T-helper 9 cell (primary cell): ENCODE measurements around the gene PAK4.

ENCODE experiments used
- DNase-seq: peaks from one replicate; pipeline ENCODE4 v3.0.0-alpha.2; 2020

PAK4 gene

DNA sequence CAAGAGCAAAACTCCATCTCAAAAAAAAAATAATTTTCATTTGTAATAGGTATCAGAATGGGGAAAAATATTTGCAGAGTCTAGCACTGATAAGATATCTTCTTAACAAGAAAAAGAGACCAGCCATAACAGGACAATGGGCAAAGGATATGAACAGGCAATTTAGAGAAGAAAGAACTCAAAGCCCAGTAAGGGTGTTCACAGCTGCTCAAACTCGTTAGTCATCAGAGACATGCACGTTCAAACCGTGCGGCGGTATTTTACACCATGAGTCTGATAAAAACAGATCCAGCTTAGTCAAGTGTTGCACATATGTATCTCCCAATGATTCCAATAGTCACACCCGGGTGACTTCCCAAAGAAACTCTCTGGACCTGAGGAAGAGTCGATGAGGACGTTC, 57.5 kb downstream of the PAK4 start:
- no peak for DNase-seq

GRCh38 chr19:39186391-39186790, 60.8 kb downstream of the PAK4 start:
- DNase-seq = no peak

GRCh38 chr19:39187552-39187943, 62.0 kb downstream of the PAK4 start:
- DNase-seq = no peak

GRCh38 chr19:39188960-39189359, 63.4 kb downstream of the PAK4 start:
- DNase-seq = no peak

- DNase-seq = no peak
Observed at GRCh38 chr19:39190768-39191167, 65.2 kb downstream of the PAK4 start.

GRCh38 chr19:39192846-39193245, 67.3 kb downstream of the PAK4 start:
- no peak for DNase-seq

- no peak for DNase-seq
Observed at GRCh38 chr19:39193803-39194202, 68.2 kb downstream of the PAK4 start.

DNA sequence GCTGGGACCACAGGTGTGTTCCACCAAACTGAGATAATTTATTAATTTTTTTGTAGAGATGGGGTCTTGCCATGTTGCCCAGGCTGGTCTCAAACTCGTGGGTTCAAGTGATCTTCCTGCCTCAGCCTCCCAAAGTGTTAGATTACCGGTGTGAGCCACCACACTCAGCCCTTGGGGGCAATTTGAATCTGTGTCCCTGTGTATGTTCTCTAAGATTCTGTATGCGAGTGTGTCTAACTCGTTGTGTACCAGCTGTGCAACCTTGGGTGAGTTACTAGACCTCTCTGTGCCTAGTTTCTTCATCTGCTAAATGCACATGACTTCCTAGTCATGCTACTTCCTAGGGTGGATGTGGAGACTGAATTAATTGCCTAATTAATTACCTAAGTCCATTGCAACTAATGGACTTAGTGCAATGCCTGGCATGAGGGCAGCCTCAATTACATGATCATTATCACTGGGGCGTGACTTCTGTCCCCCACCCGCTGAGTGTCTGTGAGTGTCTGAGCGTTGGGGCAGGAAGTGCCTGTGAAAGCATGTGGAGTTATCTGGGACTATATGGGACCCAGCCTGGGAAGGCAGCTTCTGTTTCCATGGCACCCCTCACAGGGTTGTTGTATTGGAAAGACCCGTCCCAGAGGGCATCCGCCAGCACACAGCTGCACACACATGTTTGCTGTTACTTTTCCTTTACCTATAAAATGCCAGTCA, 69.4 kb downstream of the PAK4 start:
- no peak for DNase-seq

GRCh38 chr19:39195755-39196154, 70.2 kb downstream of the PAK4 start:
- DNase-seq = no peak

- DNase-seq = no peak
Observed at GRCh38 chr19:39196320-39196719, 70.7 kb downstream of the PAK4 start.

DNA sequence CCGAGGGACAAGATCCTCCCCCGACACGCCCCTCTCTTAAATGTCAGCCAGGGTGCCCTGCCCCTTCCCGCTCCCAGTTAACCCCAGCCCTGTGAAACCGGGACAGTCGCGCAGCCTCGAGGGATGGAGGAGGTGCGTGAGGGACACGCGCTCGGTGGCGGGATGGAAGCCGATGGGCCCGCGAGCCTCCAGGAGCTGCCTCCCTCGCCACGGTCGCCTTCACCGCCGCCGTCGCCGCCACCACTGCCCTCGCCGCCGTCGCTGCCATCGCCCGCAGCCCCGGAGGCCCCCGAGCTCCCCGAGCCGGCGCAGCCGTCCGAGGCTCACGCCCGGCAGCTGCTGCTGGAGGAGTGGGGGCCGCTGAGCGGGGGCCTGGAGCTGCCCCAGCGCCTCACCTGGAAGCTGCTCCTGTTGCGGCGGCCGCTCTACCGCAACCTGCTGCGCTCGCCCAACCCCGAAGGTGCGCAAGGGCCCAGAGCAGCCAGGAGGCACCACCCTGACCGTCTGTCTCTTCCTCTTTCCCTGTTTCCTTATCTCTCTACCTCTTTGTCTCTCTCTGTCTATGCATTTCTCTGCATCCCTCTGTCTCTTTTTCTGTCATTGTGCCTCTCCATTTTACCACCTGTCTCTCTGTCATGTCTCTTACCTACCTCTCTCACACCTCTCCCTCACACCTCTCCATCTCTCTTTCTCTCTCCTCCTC, 71.4 kb downstream of the PAK4 start, which contains the start of gene NCCRP1:
Gene NCCRP1 (plus strand): TSS at position 105 of the 703 bp plus-strand sequence. CDS start 19 bp downstream, at position 124.
- DNase-seq = no peak

GRCh38 chr19:39197808-39198207, 72.2 kb downstream of the PAK4 start:
- DNase-seq = no peak

DNA sequence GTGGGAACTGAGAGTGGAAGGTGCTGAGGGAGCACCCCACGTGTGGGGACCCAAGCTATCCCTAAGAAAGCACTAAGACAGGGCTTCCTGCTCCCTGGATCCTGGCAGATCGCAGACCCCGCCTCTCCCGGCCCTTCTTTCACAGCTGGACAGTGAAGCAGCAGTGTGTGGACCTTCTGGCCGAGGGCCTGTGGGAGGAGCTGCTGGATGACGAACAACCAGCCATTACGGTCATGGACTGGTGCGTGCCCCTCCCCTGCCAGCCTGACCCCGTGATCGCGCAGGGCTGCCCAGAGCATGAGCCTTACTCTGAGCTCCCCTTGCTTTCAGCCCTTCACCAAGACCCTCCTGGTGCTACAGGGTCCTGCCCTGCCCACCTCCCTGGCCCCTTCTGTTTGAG, 73.4 kb downstream of the PAK4 start:
- no peak for DNase-seq

- DNase-seq = no peak
Observed at GRCh38 chr19:39200066-39200802, 74.6 kb downstream of the PAK4 start.

- no peak for DNase-seq
Observed at GRCh38 chr19:39200803-39201115, 75.2 kb downstream of the PAK4 start.

- no peak for DNase-seq
Observed at GRCh38 chr19:39202998-39203355, 77.4 kb downstream of the PAK4 start.

GRCh38 chr19:39203372-39204341, 78.1 kb downstream of the PAK4 start, which contains the start of gene SYCN:
Gene SYCN (minus strand): TSS chr19:39204263. CDS start chr19:39204254, 9 bp downstream.
- DNase-seq = no peak

GRCh38 chr19:39205449-39205764, 79.8 kb downstream of the PAK4 start:
- DNase-seq = no peak

DNA sequence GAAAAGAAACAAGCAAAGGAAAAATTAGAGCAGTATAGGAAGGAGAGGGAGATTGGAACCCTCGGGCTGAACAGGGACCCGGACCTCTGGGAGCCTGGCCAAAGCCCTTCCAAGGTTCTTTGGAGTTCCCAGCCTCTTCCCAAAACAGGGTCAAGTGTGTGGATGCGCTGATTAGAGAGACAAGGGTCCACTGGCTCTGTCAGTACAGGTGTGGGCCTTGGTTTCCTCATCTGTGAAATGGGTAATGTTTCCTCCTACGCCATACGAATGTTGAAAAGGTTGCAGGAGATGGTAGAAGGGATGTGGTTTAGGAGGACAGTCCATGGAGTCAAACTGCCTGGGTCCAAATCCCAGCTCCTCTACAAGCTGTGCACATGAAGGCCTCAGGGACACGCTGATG, 80.5 kb downstream of the PAK4 start:
- DNase-seq = no peak

GRCh38 chr19:39207293-39207836, 81.8 kb downstream of the PAK4 start:
- DNase-seq = no peak

DNA sequence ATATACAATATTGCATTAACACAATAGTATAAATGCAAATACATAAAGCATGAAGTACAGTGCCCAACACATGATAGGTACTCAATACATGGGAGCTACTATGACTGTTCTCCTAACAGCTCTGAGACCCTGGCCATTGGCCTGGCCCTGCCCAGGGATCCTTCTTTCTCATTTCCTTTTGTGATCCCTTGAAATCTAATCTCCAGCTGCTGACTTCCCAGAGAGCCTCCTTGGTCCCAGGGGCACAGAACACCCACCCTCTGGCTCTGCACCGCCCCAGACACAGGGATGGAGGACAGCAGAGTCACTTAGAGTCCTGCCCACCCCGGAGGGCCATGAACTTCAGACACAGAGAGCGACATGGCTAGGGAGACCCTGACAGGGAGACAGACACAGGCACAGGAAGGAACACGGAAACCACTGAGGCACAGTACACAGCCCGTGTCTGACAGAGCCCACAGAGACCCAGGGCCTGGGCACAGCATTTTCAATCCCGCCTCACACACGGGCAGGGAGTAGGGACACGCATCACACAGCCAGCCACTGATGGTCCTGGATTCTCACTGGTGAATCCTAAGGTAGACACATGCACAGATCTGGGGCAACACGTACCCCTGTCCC, 82.7 kb downstream of the PAK4 start:
- DNase-seq = no peak

DNA sequence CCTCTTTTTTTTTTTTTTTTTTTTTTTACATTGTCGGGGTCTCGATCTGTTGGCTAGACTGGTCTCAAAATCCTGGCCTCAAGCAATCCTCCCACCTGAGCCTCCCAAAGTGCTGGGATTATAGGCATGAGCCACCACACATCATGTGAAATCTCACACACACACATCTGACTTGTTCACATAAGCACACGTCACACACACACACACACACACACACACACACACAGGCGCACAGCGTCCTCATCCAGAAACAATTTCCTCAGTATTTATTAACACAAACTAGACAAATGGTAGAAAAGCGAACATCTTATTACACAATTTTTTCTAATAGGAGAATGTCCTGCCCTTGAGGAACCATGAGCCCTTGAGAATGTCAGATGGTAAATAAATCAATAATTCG, 83.6 kb downstream of the PAK4 start:
- no peak for DNase-seq
